K562 (cell line): ENCODE measurements around the gene GRIK5. TPM values are rescaled to one million over a fixed set of nuclear protein-coding genes. Genes with fewer than 3 reads are reported as not detected.

ENCODE experiments used
- polyA plus RNA-seq, 8 experiments: library from polyadenylated mRNA; depleted of rRNA in 4 of 8; stranded (reverse) in 5 of 8; unstranded in 3 of 8; fragments of >200 nt; fragmentation: Nextera tagmentation in 2 of 8; fragmentation: Illumina TruSeq in 1 of 8; extraction: Ambion mirVana in 2 of 8; extraction: Trizol in 1 of 8; gene quantifications; 2 replicates each; pipeline versions ENCODE4 v1.2.1 to v1.2.3, GENCODE V29; 2011 to 2014; ENCODE audit warnings: inconsistent platforms in 1 of 8, missing spikeins in 1 of 8
- total RNA-seq, 7 experiments: library from RNA; depleted of rRNA in 6 of 7; stranded (reverse); fragments of >200 nt in 6 of 7; fragmentation: Illumina TruSeq in 2 of 7; extraction: Trizol in 2 of 7; gene quantifications; 2 replicates each; pipeline versions ENCODE4 v1.2.1 to v1.2.3, GENCODE V29; 2011 to 2021; ENCODE audit warnings: low replicate concordance in 1 of 7
- TF ChIP-seq, protein P1 (sequence below): fragments of 450-650 bp; IDR thresholded peaks from 2 replicates; pipeline ENCODE4 v1.6.1; 2016; ENCODE audit warnings: mild to moderate bottlenecking, moderate library complexity
- TF ChIP-seq, protein P2 (sequence below): fragments of 450-650 bp; IDR thresholded peaks from 2 replicates; pipeline ENCODE4 v1.6.1; 2016

GRIK5 gene
- total and polyA plus RNA-seq, 9 of the 15 experiments (the other 6 are each of a cell fraction or from before 2014, with no cell fraction given): 0.04 to 0.55 (median 0.27) TPM; not detected in 2

DNA sequence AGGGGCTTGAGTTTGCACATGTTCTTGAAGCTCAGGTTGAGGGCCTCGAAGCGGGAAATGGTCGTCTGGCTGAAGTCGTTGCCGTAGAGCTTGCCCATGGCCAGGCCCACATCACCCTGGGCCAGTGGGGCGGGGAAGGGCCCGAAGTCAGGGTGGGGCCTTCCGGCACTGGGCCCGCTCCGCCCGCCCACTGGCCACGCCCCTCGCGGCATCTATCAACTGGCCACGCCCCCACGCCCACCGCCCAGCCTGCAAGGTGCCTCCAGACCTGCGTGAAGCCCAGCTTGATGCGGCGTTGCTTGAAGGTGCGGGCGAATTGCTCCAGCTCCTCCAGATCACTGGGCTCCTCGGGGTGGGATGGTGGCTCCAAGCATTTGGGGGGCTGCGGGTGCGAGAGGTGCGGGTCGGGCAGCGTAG is 25.8 kb upstream of the GRIK5 start (continued):
- TF ChIP-seq, protein P1, sequence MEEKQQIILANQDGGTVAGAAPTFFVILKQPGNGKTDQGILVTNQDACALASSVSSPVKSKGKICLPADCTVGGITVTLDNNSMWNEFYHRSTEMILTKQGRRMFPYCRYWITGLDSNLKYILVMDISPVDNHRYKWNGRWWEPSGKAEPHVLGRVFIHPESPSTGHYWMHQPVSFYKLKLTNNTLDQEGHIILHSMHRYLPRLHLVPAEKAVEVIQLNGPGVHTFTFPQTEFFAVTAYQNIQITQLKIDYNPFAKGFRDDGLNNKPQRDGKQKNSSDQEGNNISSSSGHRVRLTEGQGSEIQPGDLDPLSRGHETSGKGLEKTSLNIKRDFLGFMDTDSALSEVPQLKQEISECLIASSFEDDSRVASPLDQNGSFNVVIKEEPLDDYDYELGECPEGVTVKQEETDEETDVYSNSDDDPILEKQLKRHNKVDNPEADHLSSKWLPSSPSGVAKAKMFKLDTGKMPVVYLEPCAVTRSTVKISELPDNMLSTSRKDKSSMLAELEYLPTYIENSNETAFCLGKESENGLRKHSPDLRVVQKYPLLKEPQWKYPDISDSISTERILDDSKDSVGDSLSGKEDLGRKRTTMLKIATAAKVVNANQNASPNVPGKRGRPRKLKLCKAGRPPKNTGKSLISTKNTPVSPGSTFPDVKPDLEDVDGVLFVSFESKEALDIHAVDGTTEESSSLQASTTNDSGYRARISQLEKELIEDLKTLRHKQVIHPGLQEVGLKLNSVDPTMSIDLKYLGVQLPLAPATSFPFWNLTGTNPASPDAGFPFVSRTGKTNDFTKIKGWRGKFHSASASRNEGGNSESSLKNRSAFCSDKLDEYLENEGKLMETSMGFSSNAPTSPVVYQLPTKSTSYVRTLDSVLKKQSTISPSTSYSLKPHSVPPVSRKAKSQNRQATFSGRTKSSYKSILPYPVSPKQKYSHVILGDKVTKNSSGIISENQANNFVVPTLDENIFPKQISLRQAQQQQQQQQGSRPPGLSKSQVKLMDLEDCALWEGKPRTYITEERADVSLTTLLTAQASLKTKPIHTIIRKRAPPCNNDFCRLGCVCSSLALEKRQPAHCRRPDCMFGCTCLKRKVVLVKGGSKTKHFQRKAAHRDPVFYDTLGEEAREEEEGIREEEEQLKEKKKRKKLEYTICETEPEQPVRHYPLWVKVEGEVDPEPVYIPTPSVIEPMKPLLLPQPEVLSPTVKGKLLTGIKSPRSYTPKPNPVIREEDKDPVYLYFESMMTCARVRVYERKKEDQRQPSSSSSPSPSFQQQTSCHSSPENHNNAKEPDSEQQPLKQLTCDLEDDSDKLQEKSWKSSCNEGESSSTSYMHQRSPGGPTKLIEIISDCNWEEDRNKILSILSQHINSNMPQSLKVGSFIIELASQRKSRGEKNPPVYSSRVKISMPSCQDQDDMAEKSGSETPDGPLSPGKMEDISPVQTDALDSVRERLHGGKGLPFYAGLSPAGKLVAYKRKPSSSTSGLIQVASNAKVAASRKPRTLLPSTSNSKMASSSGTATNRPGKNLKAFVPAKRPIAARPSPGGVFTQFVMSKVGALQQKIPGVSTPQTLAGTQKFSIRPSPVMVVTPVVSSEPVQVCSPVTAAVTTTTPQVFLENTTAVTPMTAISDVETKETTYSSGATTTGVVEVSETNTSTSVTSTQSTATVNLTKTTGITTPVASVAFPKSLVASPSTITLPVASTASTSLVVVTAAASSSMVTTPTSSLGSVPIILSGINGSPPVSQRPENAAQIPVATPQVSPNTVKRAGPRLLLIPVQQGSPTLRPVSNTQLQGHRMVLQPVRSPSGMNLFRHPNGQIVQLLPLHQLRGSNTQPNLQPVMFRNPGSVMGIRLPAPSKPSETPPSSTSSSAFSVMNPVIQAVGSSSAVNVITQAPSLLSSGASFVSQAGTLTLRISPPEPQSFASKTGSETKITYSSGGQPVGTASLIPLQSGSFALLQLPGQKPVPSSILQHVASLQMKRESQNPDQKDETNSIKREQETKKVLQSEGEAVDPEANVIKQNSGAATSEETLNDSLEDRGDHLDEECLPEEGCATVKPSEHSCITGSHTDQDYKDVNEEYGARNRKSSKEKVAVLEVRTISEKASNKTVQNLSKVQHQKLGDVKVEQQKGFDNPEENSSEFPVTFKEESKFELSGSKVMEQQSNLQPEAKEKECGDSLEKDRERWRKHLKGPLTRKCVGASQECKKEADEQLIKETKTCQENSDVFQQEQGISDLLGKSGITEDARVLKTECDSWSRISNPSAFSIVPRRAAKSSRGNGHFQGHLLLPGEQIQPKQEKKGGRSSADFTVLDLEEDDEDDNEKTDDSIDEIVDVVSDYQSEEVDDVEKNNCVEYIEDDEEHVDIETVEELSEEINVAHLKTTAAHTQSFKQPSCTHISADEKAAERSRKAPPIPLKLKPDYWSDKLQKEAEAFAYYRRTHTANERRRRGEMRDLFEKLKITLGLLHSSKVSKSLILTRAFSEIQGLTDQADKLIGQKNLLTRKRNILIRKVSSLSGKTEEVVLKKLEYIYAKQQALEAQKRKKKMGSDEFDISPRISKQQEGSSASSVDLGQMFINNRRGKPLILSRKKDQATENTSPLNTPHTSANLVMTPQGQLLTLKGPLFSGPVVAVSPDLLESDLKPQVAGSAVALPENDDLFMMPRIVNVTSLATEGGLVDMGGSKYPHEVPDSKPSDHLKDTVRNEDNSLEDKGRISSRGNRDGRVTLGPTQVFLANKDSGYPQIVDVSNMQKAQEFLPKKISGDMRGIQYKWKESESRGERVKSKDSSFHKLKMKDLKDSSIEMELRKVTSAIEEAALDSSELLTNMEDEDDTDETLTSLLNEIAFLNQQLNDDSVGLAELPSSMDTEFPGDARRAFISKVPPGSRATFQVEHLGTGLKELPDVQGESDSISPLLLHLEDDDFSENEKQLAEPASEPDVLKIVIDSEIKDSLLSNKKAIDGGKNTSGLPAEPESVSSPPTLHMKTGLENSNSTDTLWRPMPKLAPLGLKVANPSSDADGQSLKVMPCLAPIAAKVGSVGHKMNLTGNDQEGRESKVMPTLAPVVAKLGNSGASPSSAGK: peak; percentile 30; the same call in 1 of the 2 replicates
- TF ChIP-seq, protein P2, sequence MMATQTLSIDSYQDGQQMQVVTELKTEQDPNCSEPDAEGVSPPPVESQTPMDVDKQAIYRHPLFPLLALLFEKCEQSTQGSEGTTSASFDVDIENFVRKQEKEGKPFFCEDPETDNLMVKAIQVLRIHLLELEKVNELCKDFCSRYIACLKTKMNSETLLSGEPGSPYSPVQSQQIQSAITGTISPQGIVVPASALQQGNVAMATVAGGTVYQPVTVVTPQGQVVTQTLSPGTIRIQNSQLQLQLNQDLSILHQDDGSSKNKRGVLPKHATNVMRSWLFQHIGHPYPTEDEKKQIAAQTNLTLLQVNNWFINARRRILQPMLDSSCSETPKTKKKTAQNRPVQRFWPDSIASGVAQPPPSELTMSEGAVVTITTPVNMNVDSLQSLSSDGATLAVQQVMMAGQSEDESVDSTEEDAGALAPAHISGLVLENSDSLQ: no peak
